Astrocyte of the cerebellum (primary cell): ENCODE data around the gene SASH1.
A peak's percentile ranks its signal among the peaks of the same experiment; 100 is the strongest.

Experiments
- DNase-seq: peaks from one replicate; pipeline ENCODE4 v3.0.0-alpha.2; 2011; ENCODE audit warnings: low read depth
- H3K4me3 ChIP-seq: 2 replicates; pipeline ENCODE4 v1.5.1; 2011; ENCODE audit warnings: mild to moderate bottlenecking, low read depth, low read length, moderate library complexity
- CTCF ChIP-seq: IDR thresholded peaks from 2 replicates; pipeline ENCODE4 v1.5.1; 2012; ENCODE audit warnings: low read length, low read depth, moderate library complexity, mild to moderate bottlenecking; ENCODE audit errors: missing control alignments
- in situ Hi-C: cut with HindIII; loops from 2 replicates; pipeline ENCODE4 v1.10.0; 2017; ENCODE audit warnings: low sequenced_read_pairs

Gene SASH1

GRCh38 chr6:148358196-148358785 lies 15.7 kb downstream of the SASH1 start:
- in situ Hi-C loops, result no loop called here
- DNase-seq, result peak; percentile 11
- H3K4me3 ChIP-seq, result no peak overlapping the region
- TF ChIP-seq CTCF, result no peak

- H3K4me3 ChIP-seq, result no peak overlapping the region
- TF ChIP-seq CTCF, result no peak
- no peak for DNase-seq
- in situ Hi-C loops, result no loop called here
These were observed 16.6 kb downstream of the SASH1 start for GRCh38 chr6:148359228-148359627.

- in situ Hi-C loops, result no loop called here
- no peak for TF ChIP-seq CTCF
- no peak overlapping the region for H3K4me3 ChIP-seq
- no peak for DNase-seq
These were observed 21.6 kb downstream of the SASH1 start for GRCh38 chr6:148364056-148364824.

- H3K4me3 ChIP-seq, result no peak overlapping the region
- no peak for DNase-seq
- no peak for TF ChIP-seq CTCF
- in situ Hi-C loops, result loop anchor here (5.0 kb wide), 2 partner anchors 47 to 93 kb away; no protein-coding TSS in a partner anchor
These were observed 22.4 kb downstream of the SASH1 start for GRCh38 chr6:148365041-148365440.

- in situ Hi-C loops, result loop anchor here (5.0 kb wide), 2 partner anchors 45 to 95 kb away; no protein-coding TSS in a partner anchor
- no peak overlapping the region for H3K4me3 ChIP-seq
- TF ChIP-seq CTCF, result no peak
- DNase-seq, result peak; percentile 6
These were observed 24.9 kb downstream of the SASH1 start for GRCh38 chr6:148367411-148368024.

- no peak for DNase-seq
- in situ Hi-C loops, result no loop called here
- H3K4me3 ChIP-seq, result no peak overlapping the region
- TF ChIP-seq CTCF, result no peak
These were observed 27.5 kb downstream of the SASH1 start for GRCh38 chr6:148370176-148370575.
